H1 (cell line): ENCODE results near the gene MT1F. TPM values are rescaled to one million over a fixed set of nuclear protein-coding genes. Genes with fewer than 3 reads are reported as not detected.
"Not testable (repeated sequence)": the region's sequence is repeated elsewhere in the genome, so short reads cannot be mapped to it uniquely, and the experiment has no call there.

Experiments
- CTCF ChIA-PET: fragments of 300-600 bp; sonication (Branson Sonifier 250); formaldehyde crosslinking; loops from one replicate; lab custom pipeline; 2021; ENCODE audit not compliant: partially characterized antibody; lab: Charles Lee
- POLR2A ChIA-PET: fragments of 300-600 bp; sonication (Branson Sonifier 250); formaldehyde crosslinking; loops from one replicate; lab custom pipeline; 2021; ENCODE audit warnings: inconsistent platforms; ENCODE audit not compliant: partially characterized antibody; lab: Charles Lee
- DNase-seq, 2 experiments: peaks; one replicate each; pipeline versions ENCODE4 v3.0.0 to v3.0.0-alpha.2; 2010 to 2022; ENCODE audit warnings: low spot score in 2 of 2, low read depth in 1 of 2, mixed read lengths in 1 of 2
- FAIRE-seq: peaks from 2 replicates; lab custom pipeline; 2011; peaks lifted over from hg19 to GRCh38; lab: Jason Lieb, UNC
- H2AFZ ChIP-seq: 2 replicates; pipeline ENCODE4 v1.8.1; 2012; ENCODE audit warnings: low read length, inconsistent platforms
- H2AK5ac ChIP-seq: 2 replicates; pipeline ENCODE4 v1.6.1; 2013; ENCODE audit warnings: low read depth, low read length
- H2BK120ac ChIP-seq: replicated peaks from 2 replicates; pipeline ENCODE3; 2013; ENCODE audit warnings: low read depth, low read length, inconsistent platforms
- H2BK12ac ChIP-seq: 2 replicates; pipeline ENCODE4 v1.6.1; 2013; ENCODE audit warnings: low read depth, low read length
- H2BK15ac ChIP-seq: 2 replicates; pipeline ENCODE4 v1.6.1; 2013; ENCODE audit warnings: low read length
- H2BK20ac ChIP-seq: 2 replicates; pipeline ENCODE4 v1.6.1; 2013; ENCODE audit warnings: low read length
- H2BK5ac ChIP-seq: 2 replicates; pipeline ENCODE4 v1.6.1; 2013; ENCODE audit warnings: low read depth, low read length
- H3K14ac ChIP-seq: 2 replicates; pipeline ENCODE4 v1.6.1; 2013; ENCODE audit warnings: inconsistent platforms; ENCODE audit not compliant: insufficient read length
- H3K18ac ChIP-seq: 2 replicates; pipeline ENCODE4 v1.6.1; 2013; ENCODE audit warnings: low read length; ENCODE audit errors: extremely low read depth
- H3K23ac ChIP-seq: 2 replicates; pipeline ENCODE4 v1.6.1; 2013; ENCODE audit warnings: inconsistent platforms; ENCODE audit not compliant: insufficient read length
- H3K23me2 ChIP-seq: 2 replicates; pipeline ENCODE4 v1.6.1; 2013; ENCODE audit warnings: low read depth, low read length
- H3K27ac ChIP-seq: 2 replicates; pipeline ENCODE4 v1.6.1; 2011; ENCODE audit warnings: low read depth, low read length, inconsistent platforms
- H3K27me3 ChIP-seq, 4 experiments: replicated peaks in 1 of 4; 1 replicate in 1 of 4; 2 replicates in 3 of 4; pipeline versions ENCODE4 v1.6.1 to v1.8.1; 2011 to 2013; ENCODE audit warnings: low read length in 3 of 4, mild to moderate bottlenecking in 3 of 4, inconsistent platforms in 2 of 4, mixed read lengths in 2 of 4, moderate library complexity in 1 of 4; ENCODE audit not compliant: control insufficient read depth in 3 of 4, insufficient read depth in 3 of 4; ENCODE audit errors: extremely low read depth in 1 of 4
- H3K36me3 ChIP-seq, 4 experiments: 2 replicates each; pipeline versions ENCODE4 v1.6.1 to v1.8.1; 2011 to 2013; ENCODE audit warnings: mild to moderate bottlenecking in 4 of 4, low read length in 3 of 4, moderate library complexity in 2 of 4, control low read depth in 1 of 4, inconsistent platforms in 1 of 4; ENCODE audit not compliant: insufficient read depth in 4 of 4, control insufficient read depth in 2 of 4
- H3K4ac ChIP-seq: replicated peaks from 2 replicates; pipeline ENCODE3; 2013; ENCODE audit warnings: low read length, low read depth, mixed read lengths, inconsistent platforms; ENCODE audit not compliant: insufficient read length
- H3K4me1 ChIP-seq, 4 experiments: replicated peaks in 1 of 4; 1 replicate in 1 of 4; 2 replicates in 3 of 4; pipeline versions ENCODE4 v1.6.1 to v1.8.1; 2011 to 2013; ENCODE audit warnings: low read length in 3 of 4, inconsistent platforms in 2 of 4, mixed read lengths in 1 of 4; ENCODE audit not compliant: insufficient read depth in 4 of 4, control insufficient read depth in 3 of 4
- H3K4me2 ChIP-seq, 2 experiments: 2 replicates each; pipeline versions ENCODE4 v1.6.1 to v1.8.1; 2011 to 2013; ENCODE audit warnings: low read depth in 2 of 2, low read length in 2 of 2, control low read depth in 1 of 2, inconsistent platforms in 1 of 2, mild to moderate bottlenecking in 1 of 2; ENCODE audit not compliant: insufficient read depth in 1 of 2
- H3K4me3 ChIP-seq, 4 experiments: fragments of 200-600, 300-600 bp in 1 of 4; sonication (generic), shearing (Covaris generic), sonication (Bioruptor Twin) in 1 of 4; 2 replicates each; pipeline versions ENCODE4 v1.5.1 to v1.8.1; 2011 to 2016; ENCODE audit warnings: low read length in 4 of 4, low read depth in 3 of 4, control low read depth in 2 of 4, inconsistent platforms in 2 of 4, mild to moderate bottlenecking in 2 of 4, mixed read lengths in 1 of 4, moderate library complexity in 1 of 4; ENCODE audit not compliant: insufficient read depth in 2 of 4; ENCODE audit errors: extremely low read depth in 1 of 4
- H3K56ac ChIP-seq: replicated peaks from 2 replicates; pipeline ENCODE3; 2013; ENCODE audit warnings: low read depth, mild to moderate bottlenecking, mixed read lengths, low read length, inconsistent platforms; ENCODE audit not compliant: insufficient read length
- H3K79me1 ChIP-seq: 2 replicates; pipeline ENCODE4 v1.6.1; 2013; ENCODE audit warnings: low read depth, low read length, control low read depth
- H3K79me2 ChIP-seq, 2 experiments: 2 replicates each; pipeline versions ENCODE4 v1.6.1 to v1.8.1; 2012 to 2013; ENCODE audit warnings: low read length in 2 of 2, mild to moderate bottlenecking in 2 of 2, inconsistent platforms in 1 of 2; ENCODE audit not compliant: insufficient read depth in 2 of 2, control insufficient read depth in 1 of 2
- H3K9ac ChIP-seq, 4 experiments: replicated peaks in 1 of 4; 1 replicate in 1 of 4; 2 replicates in 3 of 4; pipeline versions ENCODE4 v1.6.1 to v1.8.1; 2011 to 2013; ENCODE audit warnings: low read depth in 3 of 4, low read length in 3 of 4, control low read depth in 2 of 4, mild to moderate bottlenecking in 2 of 4, moderate library complexity in 2 of 4, inconsistent platforms in 1 of 4; ENCODE audit errors: extremely low read depth in 1 of 4
- H3K9me3 ChIP-seq, 2 experiments: 2 replicates each; pipeline versions ENCODE4 v1.6.1 to v1.8.1; 2012 to 2013; ENCODE audit warnings: mild to moderate bottlenecking in 2 of 2, moderate library complexity in 2 of 2, control low read depth in 1 of 2, inconsistent platforms in 1 of 2, low read depth in 1 of 2, low read length in 1 of 2, mixed read lengths in 1 of 2; ENCODE audit not compliant: insufficient read depth in 2 of 2
- H4K20me1 ChIP-seq, 2 experiments: replicated peaks in 1 of 2; 2 replicates each; pipeline versions ENCODE3 to v1.8.1; 2011 to 2013; ENCODE audit warnings: inconsistent platforms in 2 of 2, low read length in 2 of 2, mild to moderate bottlenecking in 1 of 2; ENCODE audit not compliant: insufficient read depth in 2 of 2, control insufficient read depth in 1 of 2
- H4K5ac ChIP-seq: 2 replicates; pipeline ENCODE4 v1.6.1; 2013; ENCODE audit warnings: low read length, low read depth, mixed read lengths, inconsistent platforms; ENCODE audit not compliant: insufficient read length
- H4K8ac ChIP-seq: 2 replicates; pipeline ENCODE4 v1.8.0; 2013; ENCODE audit warnings: mild to moderate bottlenecking, moderate library complexity, low read length, inconsistent platforms; ENCODE audit not compliant: insufficient read depth; ENCODE audit errors: extremely low read depth
- H4K91ac ChIP-seq: replicated peaks from 2 replicates; pipeline ENCODE3; 2013; ENCODE audit warnings: low read length, mixed read lengths, inconsistent platforms; ENCODE audit not compliant: insufficient read length
- BCL11A ChIP-seq, 2 experiments: IDR thresholded peaks; one replicate each; pipeline ENCODE4 v1.6.1; 2011; ENCODE audit warnings: low read depth in 2 of 2, low read length in 2 of 2, mild to moderate bottlenecking in 2 of 2
- CEBPB ChIP-seq: IDR thresholded peaks from 2 replicates; pipeline ENCODE4 v1.6.1; 2012; ENCODE audit warnings: low read depth, low read length
- RAD21 ChIP-seq, 2 experiments: IDR thresholded peaks in 1 of 2; conservative IDR thresholded peaks in 1 of 2; 2 replicates each; pipeline ENCODE4 v1.6.1; 2011; ENCODE audit warnings: low read depth in 2 of 2, low read length in 2 of 2, improper control_type of control experiment in 1 of 2, inconsistent platforms in 1 of 2, mild to moderate bottlenecking in 1 of 2, moderate library complexity in 1 of 2
- WGBS, 2 experiments: shearing (Covaris generic) in 1 of 2; methylation state at CpG; one replicate each; pipeline versions ENCODE4 v1.1.6 to v1.1.7; 2013 to 2015; ENCODE audit warnings: low lambda C conversion rate in 2 of 2, mixed read lengths in 2 of 2, inconsistent platforms in 1 of 2, low coverage in 1 of 2, missing lambda C conversion rate in 1 of 2; ENCODE audit not compliant: insufficient replicate concordance in 2 of 2, insufficient coverage in 1 of 2, insufficient read length in 1 of 2; ENCODE audit errors: extremely low coverage in 1 of 2, missing lambda C conversion rate in 1 of 2; 5-methylcytosine and 5-hydroxymethylcytosine counted together
- polyA plus RNA-seq, 7 experiments: library from polyadenylated mRNA; depleted of rRNA in 3 of 7; stranded (reverse) in 5 of 7; unstranded in 2 of 7; fragments of >200 nt in 5 of 7; fragments of 200-250 nt in 2 of 7; gene quantifications; 1 replicate in 5 of 7; 2 replicates in 1 of 7; 4 replicates in 1 of 7; pipeline versions ENCODE4 v1.2.1 to v1.2.3, GENCODE V29; 2011 to 2013; ENCODE audit warnings: missing spikeins in 2 of 7, mixed read lengths in 2 of 7
- total RNA-seq: library from RNA; stranded (reverse); fragmentation: NEBNext Ultra II Directional; extraction: Animal tissue kit (Norgen Biotek cat#: 25700); gene quantifications from 2 replicates; pipeline ENCODE4 v1.2.1, GENCODE V29; 2021

The MT1F gene
- total and polyA plus RNA-seq, 2 of the 8 experiments (the other 6 are each of a cell fraction or from before 2014, with no cell fraction given) = 5.9 to 20.8 TPM

- no peak for TF ChIP-seq BCL11A (IDR thresholded peaks at IDR 0.05; ENCODE audit: low read depth in 2 of 2, low read length in 2 of 2)
- TF ChIP-seq CEBPB = no peak
- peak; percentile 68 to 78 for TF ChIP-seq RAD21 (IDR thresholded peaks at IDR 0.05 in 1 of 2, conservative IDR thresholded peaks at IDR 0.05 in 1 of 2; ENCODE audit: low read depth in 2 of 2, low read length in 2 of 2)
Measured at GRCh38 chr16:56673921-56674320, 16.2 kb downstream of the MT1F start (continued).

GRCh38 chr16:56674570-56674969 is 16.8 kb downstream of the MT1F start:
- Histone ChIP-seq H3K4me2 (peak overlapping the region in 1 of 2 experiments; percentile 90; a peak in 1 of 4 replicates), H3K4me1 (peaks cover 0 to 21% (median 11%) of the 10 kb centered on the region in 4 experiments; a peak in 6 of 7 replicates), H3K27me3 (peaks cover 24 to 65% (median 47%) of the 10 kb centered on the region in 4 experiments)
- H3K36me3 ChIP-seq, H2BK12ac ChIP-seq, H4K5ac ChIP-seq, H2AFZ ChIP-seq, H3K9me3 ChIP-seq, H4K8ac ChIP-seq, H3K23me2 ChIP-seq, H3K14ac ChIP-seq, H3K23ac ChIP-seq, H2BK5ac ChIP-seq, H2BK120ac ChIP-seq, H3K27ac ChIP-seq, H3K4ac ChIP-seq, H3K79me1 ChIP-seq, H2BK15ac ChIP-seq, H3K18ac ChIP-seq, H3K4me3 ChIP-seq, H4K91ac ChIP-seq, H3K79me2 ChIP-seq, H2BK20ac ChIP-seq, H3K9ac ChIP-seq, H3K56ac ChIP-seq, H4K20me1 ChIP-seq, FAIRE-seq, DNase-seq, H2AK5ac ChIP-seq: not testable (repeated sequence)
- ChIA-PET POLR2A (interaction anchor here (0.6 to 13.9 kb wide), 5 partner anchors 6 to 345 kb away, joined by 3 to 205 read pairs (median 24); partner anchors contain the start of genes MT1G, MT1H and MT1X), CTCF (interaction anchor here (0.7 to 6.0 kb wide), 15 partner anchors 11 to 431 kb away, joined by 3 to 62 read pairs (median 4); partner anchors contain the start of genes MT1B and MT1F)
- 53% methylated on average over 6 of the region's 6 CpGs; no CpG with 5 or more reads in 1 of the 2 experiments for WGBS, 2 experiments
